ENCODE data around the gene RPL15. TPM values are rescaled to one million over a fixed set of nuclear protein-coding genes. Genes with fewer than 3 reads are reported as not detected.
A peak's percentile ranks its signal among the peaks of the same experiment; 100 is the strongest.

The RPL15 gene
- total and polyA plus RNA-seq, 4 donors, result 1,285 to 3,372 (median 2,309) TPM

DNA sequence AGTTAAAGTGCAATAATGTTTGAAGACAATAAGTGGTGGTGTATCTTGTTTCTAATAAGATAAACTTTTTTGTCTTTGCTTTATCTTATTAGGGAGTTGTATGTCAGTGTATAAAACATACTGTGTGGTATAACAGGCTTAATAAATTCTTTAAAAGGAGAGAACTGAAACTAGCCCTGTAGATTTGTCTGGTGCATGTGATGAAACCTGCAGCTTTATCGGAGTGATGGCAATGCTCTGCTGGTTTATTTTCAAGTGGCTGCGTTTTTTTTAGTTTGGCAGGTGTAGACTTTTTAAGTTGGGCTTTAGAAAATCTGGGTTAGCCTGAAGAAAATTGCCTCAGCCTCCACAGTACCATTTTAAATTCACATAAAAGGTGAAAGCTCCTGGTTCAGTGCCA, 2.7 kb downstream of the RPL15 start:
- DNase-seq (no peak), ATAC-seq (ENCODE audit: insufficient read depth, low FRiP score) (no peak)
- H3K36me3 ChIP-seq (ENCODE audit: control insufficient read depth in 4 of 4, insufficient read depth in 4 of 4, low read length in 4 of 4), result peaks cover 13 to 25% (median 18%) of the 10 kb centered on the region in 4 donors
- no peak overlapping the region for H3K9ac ChIP-seq (ENCODE audit: insufficient read depth in 1 of 2, low read length in 2 of 2)
- TF ChIP-seq, protein P1, sequence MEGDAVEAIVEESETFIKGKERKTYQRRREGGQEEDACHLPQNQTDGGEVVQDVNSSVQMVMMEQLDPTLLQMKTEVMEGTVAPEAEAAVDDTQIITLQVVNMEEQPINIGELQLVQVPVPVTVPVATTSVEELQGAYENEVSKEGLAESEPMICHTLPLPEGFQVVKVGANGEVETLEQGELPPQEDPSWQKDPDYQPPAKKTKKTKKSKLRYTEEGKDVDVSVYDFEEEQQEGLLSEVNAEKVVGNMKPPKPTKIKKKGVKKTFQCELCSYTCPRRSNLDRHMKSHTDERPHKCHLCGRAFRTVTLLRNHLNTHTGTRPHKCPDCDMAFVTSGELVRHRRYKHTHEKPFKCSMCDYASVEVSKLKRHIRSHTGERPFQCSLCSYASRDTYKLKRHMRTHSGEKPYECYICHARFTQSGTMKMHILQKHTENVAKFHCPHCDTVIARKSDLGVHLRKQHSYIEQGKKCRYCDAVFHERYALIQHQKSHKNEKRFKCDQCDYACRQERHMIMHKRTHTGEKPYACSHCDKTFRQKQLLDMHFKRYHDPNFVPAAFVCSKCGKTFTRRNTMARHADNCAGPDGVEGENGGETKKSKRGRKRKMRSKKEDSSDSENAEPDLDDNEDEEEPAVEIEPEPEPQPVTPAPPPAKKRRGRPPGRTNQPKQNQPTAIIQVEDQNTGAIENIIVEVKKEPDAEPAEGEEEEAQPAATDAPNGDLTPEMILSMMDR (IDR thresholded peaks at IDR 0.05; ENCODE audit: control extremely low read depth, extremely low read depth), result no peak
- no peak overlapping the region for H3K27ac ChIP-seq (ENCODE audit: low read depth in 1 of 2, low read length in 1 of 2)
- no peaks in the 10 kb centered on the region for H3K9me3 ChIP-seq (ENCODE audit: control insufficient read depth in 4 of 4, insufficient read depth in 3 of 4, low read length in 3 of 4)
- no peaks in the 10 kb centered on the region for H3K27me3 ChIP-seq (ENCODE audit: control insufficient read depth in 3 of 3, insufficient read depth in 3 of 3, low read length in 2 of 3)
- H3K4me1 ChIP-seq (ENCODE audit: control insufficient read depth in 5 of 5, insufficient read depth in 5 of 5, low read length in 5 of 5), result peaks cover 3 to 40% (median 10%) of the 10 kb centered on the region in 5 donors
- no peak overlapping the region for H3K4me3 ChIP-seq
- WGBS, 2 donors, result 51 to 89% methylated on average over 2 of the region's 2 CpGs

DNA sequence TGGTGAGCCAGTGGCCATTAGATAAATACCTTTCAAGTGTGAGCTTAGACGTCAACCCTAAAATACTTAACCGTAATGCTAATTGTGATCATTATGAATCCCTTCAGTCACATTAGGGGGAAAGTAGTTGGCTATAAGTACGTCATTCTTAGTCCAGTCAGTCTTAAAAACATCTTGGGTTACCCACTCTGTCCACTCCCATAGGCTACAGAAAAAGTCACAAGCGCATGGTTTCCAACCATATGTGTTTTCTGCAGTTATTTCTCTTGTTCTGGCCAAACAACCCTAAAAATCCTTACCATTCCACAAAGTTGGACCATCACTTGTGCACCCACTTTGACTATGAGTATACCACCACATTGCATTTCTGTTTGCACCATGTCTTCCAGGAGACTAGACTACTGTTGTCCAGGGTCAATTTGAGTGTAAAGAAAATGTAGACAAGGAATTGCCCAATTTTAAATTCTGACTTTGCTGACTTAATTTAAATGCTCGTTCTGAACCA, 3.3 kb downstream of the RPL15 start:
- Histone ChIP-seq H3K36me3 (ENCODE audit: control insufficient read depth in 4 of 4, insufficient read depth in 4 of 4, low read length in 4 of 4) (peaks cover 13 to 25% (median 18%) of the 10 kb centered on the region in 4 donors), H3K4me1 (ENCODE audit: control insufficient read depth in 5 of 5, insufficient read depth in 5 of 5, low read length in 5 of 5) (peaks cover 3 to 34% (median 7%) of the 10 kb centered on the region in 5 donors), H3K9me3 (ENCODE audit: control insufficient read depth in 4 of 4, insufficient read depth in 3 of 4, low read length in 3 of 4) (no peaks in the 10 kb centered on the region), H3K9ac (ENCODE audit: insufficient read depth in 1 of 2, low read length in 2 of 2) (no peak overlapping the region), H3K27me3 (ENCODE audit: control insufficient read depth in 3 of 3, insufficient read depth in 3 of 3, low read length in 2 of 3) (no peaks in the 10 kb centered on the region), H3K27ac (ENCODE audit: low read depth in 1 of 2, low read length in 1 of 2) (no peak overlapping the region), H3K4me3 (no peak overlapping the region)
- no peak for ATAC-seq (ENCODE audit: insufficient read depth, low FRiP score)
- no peak for DNase-seq
- TF ChIP-seq, protein P1 (IDR thresholded peaks at IDR 0.05; ENCODE audit: control extremely low read depth, extremely low read depth), result no peak
- 86 to 88% methylated on average over 5 of the region's 5 CpGs for WGBS, 2 donors

DNA sequence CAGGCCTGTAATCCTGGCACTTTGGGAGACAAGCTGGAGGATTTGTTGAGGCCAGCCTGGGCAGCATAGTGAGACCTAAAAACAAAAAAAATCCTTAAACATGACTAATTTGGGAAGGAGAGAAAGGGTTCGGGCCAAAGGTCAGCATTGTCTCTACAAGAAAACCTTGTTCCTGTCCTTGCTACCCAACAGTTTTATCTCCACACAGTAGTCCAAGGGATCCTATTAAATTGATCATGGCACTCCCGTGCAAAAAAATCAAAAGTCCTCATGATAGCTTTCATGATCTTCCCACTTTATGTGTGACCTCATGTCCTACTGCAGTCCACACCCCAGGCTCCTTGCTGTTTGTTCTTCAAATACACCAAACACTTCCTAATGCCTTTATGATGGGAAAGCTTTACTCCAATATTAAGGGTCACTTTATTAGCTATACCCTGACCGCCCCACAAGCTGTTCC, 4.2 kb downstream of the RPL15 start:
- Histone ChIP-seq H3K9me3 (ENCODE audit: control insufficient read depth in 4 of 4, insufficient read depth in 3 of 4, low read length in 3 of 4) (no peaks in the 10 kb centered on the region), H3K36me3 (ENCODE audit: control insufficient read depth in 4 of 4, insufficient read depth in 4 of 4, low read length in 4 of 4) (peaks cover 13 to 25% (median 18%) of the 10 kb centered on the region in 4 donors), H3K4me3 (no peak overlapping the region), H3K27me3 (ENCODE audit: control insufficient read depth in 3 of 3, insufficient read depth in 3 of 3, low read length in 2 of 3) (no peaks in the 10 kb centered on the region), H3K27ac (ENCODE audit: low read depth in 1 of 2, low read length in 1 of 2) (no peak overlapping the region), H3K4me1 (ENCODE audit: control insufficient read depth in 5 of 5, insufficient read depth in 5 of 5, low read length in 5 of 5) (peaks cover 0 to 25% (median 3%) of the 10 kb centered on the region in 5 donors), H3K9ac (ENCODE audit: insufficient read depth in 1 of 2, low read length in 2 of 2) (no peak overlapping the region)
- 92 to 95% methylated on average over 3 of the region's 3 CpGs for WGBS, 2 donors
- ATAC-seq (ENCODE audit: insufficient read depth, low FRiP score), result no peak
- no peak for DNase-seq
- TF ChIP-seq, protein P1 (IDR thresholded peaks at IDR 0.05; ENCODE audit: control extremely low read depth, extremely low read depth), result no peak

DNA sequence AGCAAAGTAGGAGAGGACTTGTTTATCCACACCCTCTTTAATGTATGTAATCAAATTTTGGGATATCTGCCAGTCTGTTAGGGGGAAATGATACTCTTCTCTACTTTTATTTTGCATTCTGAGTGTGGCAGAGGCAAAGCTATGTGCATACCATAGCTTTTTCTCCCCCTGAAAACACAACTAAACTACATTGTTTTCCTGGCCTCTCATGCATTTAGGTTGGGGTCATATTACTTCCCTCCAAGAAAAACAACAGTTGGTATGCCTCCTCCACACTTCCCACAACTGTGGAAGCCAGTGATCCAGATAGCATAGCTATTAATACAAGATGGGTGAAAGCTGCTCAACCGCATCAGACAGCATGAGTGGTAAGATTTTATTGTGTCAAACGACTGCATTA, 6.9 kb downstream of the RPL15 start:
- no peak overlapping the region for H3K27ac ChIP-seq (ENCODE audit: low read depth in 1 of 2, low read length in 1 of 2)
- ATAC-seq (ENCODE audit: insufficient read depth, low FRiP score) (no peak), DNase-seq (peak; percentile 71 to 94 (median 90))
- TF ChIP-seq, protein P1 (IDR thresholded peaks at IDR 0.05; ENCODE audit: control extremely low read depth, extremely low read depth), result no peak
- no peak overlapping the region for H3K9ac ChIP-seq (ENCODE audit: insufficient read depth in 1 of 2, low read length in 2 of 2)
- H3K36me3 ChIP-seq (ENCODE audit: control insufficient read depth in 4 of 4, insufficient read depth in 4 of 4, low read length in 4 of 4), result peaks cover 5 to 17% (median 11%) of the 10 kb centered on the region in 4 donors
- no peak overlapping the region for H3K4me3 ChIP-seq
- WGBS, 2 donors, result 79 to 87% methylated on average over 2 of the region's 2 CpGs
- no peaks in the 10 kb centered on the region for H3K9me3 ChIP-seq (ENCODE audit: control insufficient read depth in 4 of 4, insufficient read depth in 3 of 4, low read length in 3 of 4)
- H3K4me1 ChIP-seq (ENCODE audit: control insufficient read depth in 5 of 5, insufficient read depth in 5 of 5, low read length in 5 of 5), result peaks cover 0 to 19% (median 0%) of the 10 kb centered on the region in 5 donors
- no peaks in the 10 kb centered on the region for H3K27me3 ChIP-seq (ENCODE audit: control insufficient read depth in 3 of 3, insufficient read depth in 3 of 3, low read length in 2 of 3)

All from lung (tissue), 12 donors.